ENCODE measurements around the gene C12orf75. TPM values are rescaled to one million over a fixed set of nuclear protein-coding genes. Genes with fewer than 3 reads are reported as not detected.

The C12orf75 gene
- total RNA-seq, 1 donor from 2014 or later: 163 TPM

DNA sequence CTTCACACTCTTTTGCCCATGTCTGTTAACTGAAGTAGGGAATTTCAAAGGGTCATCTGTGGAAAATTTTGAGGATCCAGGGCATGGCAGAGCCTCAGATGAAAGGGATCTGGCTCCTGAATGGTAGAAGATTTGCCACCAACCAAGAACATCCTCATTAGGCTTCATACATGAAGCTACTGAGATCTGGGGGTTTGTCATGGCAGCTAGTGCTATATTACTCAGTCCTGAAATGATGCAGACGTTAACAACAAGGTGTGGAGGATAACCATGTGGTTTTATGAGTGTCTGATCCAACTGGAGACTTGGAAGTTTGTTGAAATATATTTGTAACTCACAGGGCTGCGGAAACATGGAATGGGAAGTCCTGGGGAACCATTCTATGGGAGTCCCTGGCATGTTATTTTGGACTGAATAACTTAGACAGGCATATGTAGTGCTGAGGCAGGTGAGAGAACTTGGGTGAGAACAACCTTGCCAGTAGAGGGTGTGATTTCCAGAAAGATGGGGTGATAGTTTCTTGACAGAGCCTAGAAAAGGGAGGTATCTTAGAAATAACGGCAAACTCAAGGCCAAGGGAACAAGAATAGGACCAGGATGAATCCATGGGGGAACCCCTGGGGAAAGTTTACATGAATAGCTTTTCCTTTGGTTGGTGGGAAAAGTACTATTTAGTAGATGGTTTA, 42.0 kb upstream of the C12orf75 start:
- TF ChIP-seq, protein P1, sequence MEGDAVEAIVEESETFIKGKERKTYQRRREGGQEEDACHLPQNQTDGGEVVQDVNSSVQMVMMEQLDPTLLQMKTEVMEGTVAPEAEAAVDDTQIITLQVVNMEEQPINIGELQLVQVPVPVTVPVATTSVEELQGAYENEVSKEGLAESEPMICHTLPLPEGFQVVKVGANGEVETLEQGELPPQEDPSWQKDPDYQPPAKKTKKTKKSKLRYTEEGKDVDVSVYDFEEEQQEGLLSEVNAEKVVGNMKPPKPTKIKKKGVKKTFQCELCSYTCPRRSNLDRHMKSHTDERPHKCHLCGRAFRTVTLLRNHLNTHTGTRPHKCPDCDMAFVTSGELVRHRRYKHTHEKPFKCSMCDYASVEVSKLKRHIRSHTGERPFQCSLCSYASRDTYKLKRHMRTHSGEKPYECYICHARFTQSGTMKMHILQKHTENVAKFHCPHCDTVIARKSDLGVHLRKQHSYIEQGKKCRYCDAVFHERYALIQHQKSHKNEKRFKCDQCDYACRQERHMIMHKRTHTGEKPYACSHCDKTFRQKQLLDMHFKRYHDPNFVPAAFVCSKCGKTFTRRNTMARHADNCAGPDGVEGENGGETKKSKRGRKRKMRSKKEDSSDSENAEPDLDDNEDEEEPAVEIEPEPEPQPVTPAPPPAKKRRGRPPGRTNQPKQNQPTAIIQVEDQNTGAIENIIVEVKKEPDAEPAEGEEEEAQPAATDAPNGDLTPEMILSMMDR (IDR thresholded peaks at IDR 0.05; ENCODE audit: insufficient read depth, low read depth, low read length): no peak
- no peak for TF ChIP-seq EZH2 (IDR thresholded peaks at IDR 0.05; ENCODE audit: insufficient read depth, low read length)

DNA sequence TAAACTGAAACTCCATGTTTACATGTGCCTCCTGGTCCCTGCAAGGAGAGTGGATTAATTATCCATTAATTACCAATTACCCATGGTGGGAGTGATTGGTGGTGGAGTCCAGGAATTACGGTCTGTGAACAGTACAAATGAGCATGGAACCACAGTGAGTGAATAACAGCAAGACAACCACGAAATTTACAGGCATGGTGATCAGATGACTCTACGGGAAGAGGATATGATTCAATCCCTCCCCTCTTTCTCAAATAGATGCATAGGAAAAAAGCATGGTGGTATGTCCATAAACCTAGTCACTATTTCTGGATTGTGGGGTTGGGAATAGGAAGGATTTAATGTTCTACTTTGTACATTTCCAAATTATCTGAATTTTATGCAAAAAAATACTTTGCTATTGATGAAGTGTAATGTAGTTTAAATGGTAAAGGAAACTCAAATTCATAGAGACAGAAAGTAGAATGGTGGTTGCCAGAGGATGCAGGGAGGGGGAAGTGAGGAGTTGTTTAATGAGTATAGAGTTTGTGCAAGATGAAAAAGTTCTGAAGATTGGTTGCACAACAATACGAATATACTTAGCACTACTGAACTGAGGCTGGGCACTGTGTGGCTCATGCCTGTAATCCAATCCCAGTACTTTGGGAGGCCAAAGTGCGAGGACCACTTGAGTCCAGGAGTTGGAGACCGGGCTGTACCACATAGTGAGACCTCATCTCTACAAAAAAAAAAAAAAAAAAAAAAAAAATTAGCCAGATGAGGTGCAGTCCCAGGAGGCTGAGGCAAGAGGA, 41.2 kb upstream of the C12orf75 start:
- Histone ChIP-seq H2AFZ (ENCODE audit: low read depth, low read length) (peak overlapping the region; percentile 49), H3K27ac (ENCODE audit: low read depth, low read length) (no peak overlapping the region)

More for the DNA sequence above, 42.0 kb upstream of the C12orf75 start:
- H3K4me1 Mint-ChIP-seq (ENCODE audit: low read depth, unreplicated experiment): no peaks in the 10 kb centered on the region
- Histone ChIP-seq H3K9ac (ENCODE audit: low read length) (no peak overlapping the region), H3K4me1 (ENCODE audit: insufficient read depth, low read length) (no peaks in the 10 kb centered on the region), H3K4me2 (ENCODE audit: low read length) (no peak overlapping the region), H4K20me1 (ENCODE audit: insufficient read depth, low read length) (no peaks in the 10 kb centered on the region), H3K9me3 (ENCODE audit: insufficient read depth, low read depth, low read length) (no peaks in the 10 kb centered on the region), H3K27ac (ENCODE audit: low read depth, low read length) (no peak overlapping the region), H3K79me2 (ENCODE audit: insufficient read depth, low read length) (no peaks in the 10 kb centered on the region), H3K27me3 (ENCODE audit: insufficient read depth, low read length) (no peaks in the 10 kb centered on the region), H3K36me3 (ENCODE audit: insufficient read depth, low read length) (no peaks in the 10 kb centered on the region), H2AFZ (ENCODE audit: low read depth, low read length) (no peak overlapping the region), H3K4me3 (ENCODE audit: insufficient read depth, low read depth, low read length) (no peak overlapping the region)
- no peak for DNase-seq (ENCODE audit: low read depth)
- H3K27ac Mint-ChIP-seq (ENCODE audit: unreplicated experiment): no peak overlapping the region
- H3K9me3 Mint-ChIP-seq (ENCODE audit: unreplicated experiment): peaks cover 7% of the 10 kb centered on the region
- H3K4me3 Mint-ChIP-seq (ENCODE audit: unreplicated experiment): no peak overlapping the region
- no peak for FAIRE-seq
- no peaks in the 10 kb centered on the region for H3K36me3 Mint-ChIP-seq (ENCODE audit: low read depth, unreplicated experiment)
- H3K27me3 Mint-ChIP-seq (ENCODE audit: low read depth, unreplicated experiment): peaks cover 2% of the 10 kb centered on the region

More for the DNA sequence above, 41.2 kb upstream of the C12orf75 start:
- Histone ChIP-seq H3K79me2 (ENCODE audit: insufficient read depth, low read length) (no peaks in the 10 kb centered on the region), H3K9me3 (ENCODE audit: insufficient read depth, low read depth, low read length) (no peaks in the 10 kb centered on the region), H3K27me3 (ENCODE audit: insufficient read depth, low read length) (no peaks in the 10 kb centered on the region), H4K20me1 (ENCODE audit: insufficient read depth, low read length) (no peaks in the 10 kb centered on the region), H3K4me2 (ENCODE audit: low read length) (peak overlapping the region; percentile 55), H3K4me1 (ENCODE audit: insufficient read depth, low read length) (no peaks in the 10 kb centered on the region), H3K4me3 (ENCODE audit: insufficient read depth, low read depth, low read length) (no peak overlapping the region), H3K9ac (ENCODE audit: low read length) (no peak overlapping the region), H3K36me3 (ENCODE audit: insufficient read depth, low read length) (no peaks in the 10 kb centered on the region)
- TF ChIP-seq, protein P1 (IDR thresholded peaks at IDR 0.05; ENCODE audit: insufficient read depth, low read depth, low read length): no peak
- no peak for TF ChIP-seq EZH2 (IDR thresholded peaks at IDR 0.05; ENCODE audit: insufficient read depth, low read length)
- Mint-ChIP-seq H3K9me3 (ENCODE audit: unreplicated experiment) (peaks cover 2% of the 10 kb centered on the region), H3K4me3 (ENCODE audit: unreplicated experiment) (no peak overlapping the region), H3K4me1 (ENCODE audit: low read depth, unreplicated experiment) (no peaks in the 10 kb centered on the region), H3K36me3 (ENCODE audit: low read depth, unreplicated experiment) (no peaks in the 10 kb centered on the region), H3K27ac (ENCODE audit: unreplicated experiment) (no peak overlapping the region), H3K27me3 (ENCODE audit: low read depth, unreplicated experiment) (no peaks in the 10 kb centered on the region)
- FAIRE-seq (no peak), DNase-seq (ENCODE audit: low read depth) (peak; percentile 60)

Data from astrocyte (in vitro differentiated cells and primary cell).